Measurements from ENCODE around the gene MDFIC.

MDFIC gene

GRCh38 chr7:114928060-114928459 lies 6.2 kb downstream of the MDFIC start:
- DNase-seq (ENCODE audit: low read depth in 2 of 2), result no peak

DNA sequence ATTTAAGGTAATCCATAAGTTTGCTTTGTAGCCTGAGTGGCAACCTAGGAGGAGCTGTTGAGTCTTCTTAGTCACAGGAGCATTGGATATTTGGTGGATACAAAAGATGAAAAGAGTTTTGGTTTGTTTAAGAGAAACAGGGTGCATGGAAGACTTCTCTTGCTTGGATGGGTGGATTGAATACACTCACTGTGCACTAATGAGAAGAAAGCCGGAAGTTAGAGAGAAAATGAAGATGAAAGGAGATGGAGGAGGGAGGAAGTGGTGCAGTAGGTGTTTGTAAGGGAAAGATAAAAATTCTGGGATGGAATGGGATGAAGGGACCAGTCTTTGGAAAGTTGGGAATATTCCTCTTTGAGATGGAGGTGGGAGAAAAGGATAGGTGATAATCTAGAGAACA lies 7.7 kb downstream of the MDFIC start:
- no peak for DNase-seq (ENCODE audit: low read depth in 2 of 2)

- DNase-seq (ENCODE audit: low read depth in 2 of 2), result no peak
These were observed 8.3 kb downstream of the MDFIC start for GRCh38 chr7:114930107-114930661.

DNA sequence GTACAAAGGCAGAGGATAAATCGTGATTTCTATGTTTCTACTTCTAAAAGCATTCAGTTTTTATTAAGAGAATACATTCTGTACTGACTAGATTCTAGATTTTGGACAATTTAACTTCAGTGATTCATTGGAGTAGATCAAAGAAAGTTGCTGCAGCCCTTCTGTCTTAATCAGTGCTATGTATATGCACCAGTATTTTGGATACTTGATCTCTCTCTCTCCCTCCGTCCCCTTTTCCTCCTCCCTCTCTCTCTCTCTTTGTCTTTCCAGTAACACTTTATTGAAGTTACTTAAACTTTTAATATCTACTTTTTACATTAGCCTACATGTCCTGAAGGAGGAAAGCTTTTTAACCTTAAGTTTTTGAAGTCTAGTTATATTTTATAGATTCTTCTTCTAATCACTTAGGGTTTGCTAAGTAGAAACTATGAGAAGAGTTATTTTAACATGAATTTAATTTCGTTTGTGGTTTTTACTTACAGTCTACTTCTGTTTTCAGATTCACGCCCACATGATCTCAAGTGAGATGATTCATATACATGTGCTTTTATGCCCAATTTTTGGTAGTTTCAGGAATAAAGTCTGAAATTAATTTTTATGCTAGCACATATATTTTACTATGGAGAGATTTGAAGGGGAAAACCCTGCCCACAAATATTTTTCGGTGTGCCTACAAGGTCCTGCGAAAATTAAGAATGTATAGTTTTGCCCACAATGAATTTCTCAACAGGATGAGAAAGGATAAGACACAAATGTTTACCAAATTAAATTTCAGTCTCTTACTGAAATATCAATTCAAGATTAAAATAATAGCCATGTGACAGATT lies 9.1 kb downstream of the MDFIC start:
- no peak for DNase-seq (ENCODE audit: low read depth in 2 of 2)

- DNase-seq (ENCODE audit: low read depth in 2 of 2), result peak in 1 of 2 donors; percentile 17
These were observed 9.7 kb downstream of the MDFIC start for GRCh38 chr7:114931656-114932011.

GRCh38 chr7:114932991-114933390 lies 11.1 kb downstream of the MDFIC start:
- no peak for DNase-seq (ENCODE audit: low read depth in 2 of 2)

GRCh38 chr7:114933658-114934057 lies 11.8 kb downstream of the MDFIC start:
- no peak for DNase-seq (ENCODE audit: low read depth in 2 of 2)

- no peak for DNase-seq (ENCODE audit: low read depth in 2 of 2)
These were observed 12.2 kb downstream of the MDFIC start for GRCh38 chr7:114934086-114934485.

DNA sequence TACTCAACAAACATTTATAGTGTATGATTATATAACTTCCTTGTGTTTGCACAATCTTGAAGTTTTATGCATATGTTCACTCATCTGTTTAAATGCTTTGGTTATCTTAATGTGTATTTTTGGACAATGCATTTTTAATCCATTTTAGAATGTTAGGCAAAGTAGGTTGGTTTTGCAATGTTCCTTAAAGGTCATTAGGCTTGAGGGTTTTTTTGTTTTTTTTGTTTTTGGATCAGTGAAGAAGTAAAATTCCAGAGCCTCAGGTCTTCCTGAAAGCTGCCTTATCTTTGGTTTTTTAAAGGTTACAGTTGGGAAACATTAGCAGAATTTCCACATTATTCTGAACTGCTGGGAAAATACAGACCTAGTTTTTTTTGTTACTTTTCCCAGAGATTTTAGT lies 12.8 kb downstream of the MDFIC start:
- no peak for DNase-seq (ENCODE audit: low read depth in 2 of 2)

- no peak for DNase-seq (ENCODE audit: low read depth in 2 of 2)
These were observed 14.6 kb downstream of the MDFIC start for GRCh38 chr7:114936471-114936870.

DNA sequence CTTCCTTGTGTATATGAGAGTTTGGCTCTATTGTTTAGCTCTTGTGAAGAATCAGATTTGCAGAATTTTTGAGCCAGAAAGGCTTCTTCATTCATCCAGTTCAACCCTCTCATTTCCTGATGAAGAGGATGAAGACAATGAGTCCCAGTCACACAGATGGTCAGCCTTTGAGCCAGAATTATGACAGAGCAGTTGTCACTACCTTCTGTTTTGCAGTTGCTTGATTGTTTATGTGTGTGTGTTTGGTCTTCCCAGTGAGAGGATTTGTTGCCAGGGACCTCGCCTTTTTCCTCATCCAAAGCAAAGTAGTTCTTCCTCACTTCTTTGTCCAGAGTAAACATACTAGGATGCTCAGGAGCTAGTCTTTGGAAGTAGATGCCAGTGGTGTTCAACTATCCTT lies 15.6 kb downstream of the MDFIC start:
- DNase-seq (ENCODE audit: low read depth in 2 of 2), result no peak

DNA sequence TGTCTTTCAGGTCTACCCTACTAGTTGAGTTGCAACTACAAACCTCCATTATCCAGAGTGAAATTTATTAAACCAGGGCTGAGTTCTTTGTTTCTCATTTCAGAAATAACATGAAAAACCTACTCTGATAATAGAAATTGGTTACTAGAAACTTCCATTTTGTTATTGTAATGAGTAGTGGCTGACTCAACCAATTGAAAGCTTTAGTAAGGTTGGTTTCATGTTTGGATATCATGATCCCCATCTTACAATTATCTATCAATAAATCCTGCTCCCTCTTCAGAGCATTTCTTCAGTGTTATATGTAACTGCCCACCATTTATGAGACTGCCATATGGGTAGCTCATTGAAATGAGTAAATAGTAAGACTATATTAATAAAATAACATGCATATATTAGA lies 16.9 kb downstream of the MDFIC start:
- no peak for DNase-seq (ENCODE audit: low read depth in 2 of 2)

DNA sequence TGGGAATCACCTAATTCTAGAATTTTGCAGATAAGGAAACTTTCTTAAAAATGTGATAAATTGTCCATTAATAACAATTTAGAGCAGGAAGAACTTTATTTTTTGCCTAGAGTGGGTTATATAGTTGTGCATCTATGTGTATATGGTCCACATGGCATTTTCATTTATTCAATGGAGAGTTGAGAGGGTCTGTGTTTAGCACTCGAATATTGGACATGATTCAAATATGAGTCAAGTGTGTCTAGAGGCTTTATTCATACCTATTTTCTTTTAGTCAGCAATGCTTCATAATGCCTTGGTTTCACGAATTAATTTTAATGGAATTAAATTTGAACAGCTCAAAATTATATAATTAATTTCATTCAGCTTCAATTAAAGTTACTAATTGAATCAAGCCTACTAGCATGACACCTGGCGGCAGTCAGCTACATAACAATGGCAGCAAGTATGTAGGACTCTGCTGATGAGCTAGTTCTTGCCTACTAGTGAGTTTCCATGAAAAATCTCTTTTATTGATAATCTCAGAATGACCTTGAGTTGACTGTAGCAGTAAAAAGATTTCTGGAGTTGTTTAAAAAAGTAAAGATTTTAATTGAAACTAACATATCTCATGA lies 17.7 kb downstream of the MDFIC start:
- no peak for DNase-seq (ENCODE audit: low read depth in 2 of 2)

GRCh38 chr7:114940220-114940619 lies 18.3 kb downstream of the MDFIC start:
- no peak for DNase-seq (ENCODE audit: low read depth in 2 of 2)

DNA sequence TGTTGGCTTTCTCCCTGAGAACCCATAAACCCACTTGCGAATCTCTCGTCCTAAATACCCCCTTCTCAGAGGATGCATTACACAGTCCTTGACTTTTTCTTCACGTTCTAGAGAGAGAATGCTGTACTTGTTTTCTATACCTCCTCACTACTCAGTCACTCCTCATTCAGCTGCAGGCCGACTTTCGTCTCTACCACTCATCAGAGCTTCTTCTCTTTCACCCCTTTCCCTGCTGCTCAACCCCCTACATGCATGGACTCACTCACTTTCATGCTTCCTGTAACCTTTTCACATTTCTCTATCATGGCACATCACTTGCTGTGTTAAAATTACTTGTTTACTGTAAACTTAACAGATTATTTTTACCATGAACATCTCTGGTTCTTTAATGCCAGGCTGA lies 19.8 kb downstream of the MDFIC start:
- DNase-seq (ENCODE audit: low read depth in 2 of 2), result no peak

DNA sequence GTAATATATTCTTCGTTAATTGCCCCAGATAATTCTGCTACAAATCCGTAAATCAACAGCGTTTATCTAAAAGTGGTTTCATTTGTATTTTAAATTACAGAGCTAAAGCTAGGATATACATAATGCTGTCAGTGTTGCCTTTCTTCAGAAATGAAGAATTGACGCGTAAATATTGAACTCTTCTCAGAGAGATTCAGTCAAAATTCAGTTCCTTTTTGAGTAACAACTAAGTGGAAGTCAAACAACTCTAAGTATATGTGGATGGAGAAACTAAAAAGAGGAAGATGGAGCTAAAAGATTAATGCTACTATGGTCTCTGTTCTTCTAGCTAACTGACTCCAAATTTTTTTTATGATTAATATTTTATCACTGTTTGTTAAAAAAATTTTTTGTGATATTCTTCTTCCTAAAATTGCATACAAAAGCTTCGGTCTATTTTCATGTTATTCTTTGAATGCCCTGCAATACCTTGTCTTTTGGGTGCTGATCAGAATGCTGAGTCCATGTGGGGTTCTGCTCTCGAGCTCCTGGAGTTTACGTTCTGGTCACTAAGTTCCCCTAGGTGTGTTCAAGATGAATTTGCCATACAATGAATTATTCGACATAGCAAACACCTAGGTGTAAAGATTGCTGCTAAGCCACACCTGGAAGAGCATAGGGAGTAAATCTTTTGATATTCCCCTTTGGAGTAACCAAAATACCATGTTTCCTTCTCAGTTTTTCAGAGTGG lies 20.7 kb downstream of the MDFIC start:
- DNase-seq (ENCODE audit: low read depth in 2 of 2), result no peak

GRCh38 chr7:114943530-114943929 lies 21.6 kb downstream of the MDFIC start:
- DNase-seq (ENCODE audit: low read depth in 2 of 2), result no peak

DNA sequence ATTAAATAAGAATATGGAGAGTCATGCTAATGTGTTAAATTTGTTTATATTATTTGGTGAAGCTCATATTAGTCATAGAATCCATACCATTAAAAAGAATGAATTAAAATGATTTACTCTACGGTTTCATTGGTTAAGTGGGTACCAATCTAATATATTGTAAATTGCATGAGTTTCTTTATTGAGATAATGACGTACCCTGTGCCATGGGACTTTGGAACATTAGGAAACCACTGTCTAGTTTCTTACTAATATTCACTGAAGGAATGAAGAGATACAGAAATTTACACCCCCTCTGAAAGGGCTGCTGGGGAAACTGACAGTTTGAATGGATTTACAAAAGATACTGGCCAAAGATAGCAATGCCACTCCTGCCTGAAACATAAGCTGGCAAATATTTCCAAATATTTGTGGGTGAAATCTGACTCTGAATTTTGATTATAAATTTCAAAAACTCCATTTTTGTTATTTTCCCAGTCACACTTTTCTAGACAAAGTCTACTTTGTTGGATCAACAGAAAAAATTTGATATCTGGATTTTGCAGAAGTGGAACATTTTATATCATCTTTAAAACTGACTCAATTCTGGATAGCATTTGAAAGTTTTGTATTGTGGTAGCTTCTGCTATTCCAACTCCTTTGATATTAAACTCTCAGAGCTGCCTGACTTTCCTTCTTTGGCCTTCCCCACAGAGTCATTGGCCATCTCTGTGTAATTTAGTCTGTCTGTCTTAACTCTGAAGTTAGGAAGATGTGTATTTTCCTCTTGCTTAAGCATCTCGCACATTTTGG lies 22.3 kb downstream of the MDFIC start:
- no peak for DNase-seq (ENCODE audit: low read depth in 2 of 2)

GRCh38 chr7:114944745-114945625 lies 23.1 kb downstream of the MDFIC start:
- DNase-seq (ENCODE audit: low read depth in 2 of 2), result no peak

DNA sequence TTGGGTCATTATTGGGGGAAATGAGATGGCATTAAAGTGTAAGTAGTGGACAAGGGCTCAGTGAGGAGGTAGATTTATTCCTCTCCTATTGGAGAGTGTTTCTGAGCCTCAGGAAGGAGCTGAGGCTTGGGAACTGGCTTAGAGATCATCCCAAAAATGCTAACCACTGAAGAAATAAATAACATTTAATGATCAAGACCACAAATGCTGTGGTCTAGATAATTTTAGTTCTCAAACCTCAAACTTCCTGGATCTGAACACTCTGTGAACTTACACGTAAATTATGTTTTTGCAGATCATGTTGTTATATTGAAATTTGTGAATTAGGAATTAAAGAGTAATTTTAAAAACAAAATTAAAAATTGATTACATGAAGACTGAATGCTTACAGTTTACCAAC lies 27.3 kb downstream of the MDFIC start:
- no peak for DNase-seq (ENCODE audit: low read depth in 2 of 2)

DNA sequence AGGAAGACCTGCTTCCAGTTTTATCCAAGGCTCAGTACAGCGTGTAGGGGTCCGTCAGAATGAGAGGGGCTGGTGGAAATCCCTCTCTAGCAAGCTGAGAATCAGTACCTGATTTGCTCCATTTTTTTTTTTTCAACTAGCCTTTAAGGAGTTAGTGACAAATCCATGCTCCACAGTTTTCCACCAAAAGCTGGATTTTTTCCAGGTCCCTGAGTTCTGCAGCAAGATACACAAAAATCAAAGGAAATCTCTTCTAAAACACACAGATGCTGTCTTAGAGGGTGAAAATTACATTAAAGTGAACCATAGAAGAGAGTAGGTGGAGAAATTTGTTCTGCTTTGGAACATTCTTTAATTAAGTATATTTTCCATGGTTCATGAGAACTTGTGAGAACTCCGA lies 30.4 kb downstream of the MDFIC start:
- DNase-seq (ENCODE audit: low read depth in 2 of 2), result no peak

Measured in stimulated activated CD8-positive, alpha-beta memory T cell treated with anti-CD3 and anti-CD28 coated beads, Interleukin-7, amount 100 ng/mL, for 4 hours (primary cell).